BLaER1 treated with 17β-estradiol and CSF1 and Interleukin-3, amounts not matched to agents 10 nM and 100 nM (cell line): ENCODE measurements around the gene ACTL10.

Experiments used
- H3K27ac ChIP-seq, 11 experiments: shearing (Covaris generic); formaldehyde crosslinking; 2 replicates each; pipeline ENCODE4 v1.8.1; 2022
- H3K27me3 ChIP-seq, 11 experiments: shearing (Covaris generic); formaldehyde crosslinking; 2 replicates each; pipeline ENCODE4 v1.8.1; 2022
- H3K36me3 ChIP-seq, 11 experiments: shearing (Covaris generic); formaldehyde crosslinking; 2 replicates each; pipeline ENCODE4 v1.8.1; 2022
- H3K4me1 ChIP-seq, 10 experiments: shearing (Covaris generic); formaldehyde crosslinking; 2 replicates each; pipeline ENCODE4 v1.8.1; 2022
- H3K4me2 ChIP-seq, 11 experiments: shearing (Covaris generic); formaldehyde crosslinking; 2 replicates each; pipeline ENCODE4 v1.8.1; 2022
- H3K4me3 ChIP-seq, 10 experiments: shearing (Covaris generic); formaldehyde crosslinking; 2 replicates each; pipeline ENCODE4 v1.8.1; 2022
- H3K9ac ChIP-seq, 11 experiments: shearing (Covaris generic); formaldehyde crosslinking; 2 replicates each; pipeline ENCODE4 v1.8.1; 2022
- H3K9me3 ChIP-seq, 11 experiments: shearing (Covaris generic); formaldehyde crosslinking; replicated peaks in 1 of 11; 2 replicates each; pipeline ENCODE4 v1.8.1; 2022
- H4K20me1 ChIP-seq, 11 experiments: shearing (Covaris generic); formaldehyde crosslinking; 2 replicates each; pipeline ENCODE4 v1.8.1; 2022
- Cebpa-rat ChIP-seq, 11 experiments: shearing (Covaris generic); IDR thresholded peaks; 2 replicates each; pipeline ENCODE4 v1.8.1; 2022

Gene ACTL10

DNA sequence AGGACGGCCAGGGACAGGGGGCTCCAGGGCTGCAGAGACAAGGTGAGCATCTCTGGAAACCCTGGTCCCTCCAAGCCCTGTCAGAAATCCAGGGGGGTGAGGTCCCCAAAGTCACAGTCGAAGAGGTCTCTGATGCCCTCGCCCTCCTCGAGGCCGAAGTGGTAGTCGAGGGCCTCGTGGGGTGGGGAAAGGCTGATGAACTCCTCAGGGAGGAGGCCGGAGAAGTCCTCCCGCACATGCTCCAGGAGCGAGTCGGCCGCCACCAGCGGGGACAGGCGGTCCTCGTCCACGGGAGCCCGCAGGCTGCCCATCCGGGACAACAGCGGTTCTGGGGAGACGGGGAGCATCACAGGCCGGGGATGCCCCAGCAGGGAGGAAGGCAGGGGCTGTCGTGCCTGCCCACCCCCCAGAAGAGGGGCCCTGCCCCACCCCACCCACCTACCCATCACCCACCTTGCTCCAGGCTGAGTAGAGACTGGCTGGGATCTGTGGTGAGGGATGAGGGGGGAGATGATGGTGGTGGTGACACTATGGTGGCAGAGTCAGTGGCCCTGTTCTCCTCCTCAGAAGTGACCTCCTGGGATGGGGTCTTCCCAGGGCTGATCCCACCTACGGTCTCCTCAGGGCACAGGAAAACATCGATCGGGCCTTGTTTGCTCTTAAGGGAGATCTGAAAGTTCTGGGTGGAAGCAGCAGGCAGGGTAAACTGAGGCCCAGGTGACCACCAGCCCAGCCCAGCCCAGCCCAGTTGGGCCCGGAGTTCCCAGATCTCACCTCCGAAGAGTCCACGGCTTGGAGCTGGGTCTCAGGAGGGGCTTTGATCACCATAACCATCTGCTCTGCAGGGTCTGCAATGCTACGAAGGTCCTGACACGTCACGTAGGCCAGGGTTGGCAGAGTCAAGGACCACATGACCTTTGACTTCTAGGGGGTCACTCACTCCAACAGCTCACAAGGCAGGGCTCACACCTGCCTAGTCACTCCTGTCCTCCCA is 10.2 kb downstream of the ACTL10 start:
- Histone ChIP-seq H3K9me3 (no peaks in the 10 kb centered on the region), H3K4me2 (no peak overlapping the region), H3K27ac (no peak overlapping the region), H3K27me3 (no peaks in the 10 kb centered on the region), H3K9ac (no peak overlapping the region; a peak in 1 of 22 replicates), H3K4me1 (peaks cover 30 to 62% (median 53%) of the 10 kb centered on the region in 10 experiments), H3K36me3 (peaks cover 0 to 60% (median 49%) of the 10 kb centered on the region in 11 experiments; a peak in 17 of 22 replicates), H4K20me1 (peaks cover 0 to 86% (median 63%) of the 10 kb centered on the region in 11 experiments; a peak in 19 of 22 replicates), H3K4me3 (no peak overlapping the region)
- no peak for TF ChIP-seq Cebpa-rat (IDR thresholded peaks at IDR 0.05)

DNA sequence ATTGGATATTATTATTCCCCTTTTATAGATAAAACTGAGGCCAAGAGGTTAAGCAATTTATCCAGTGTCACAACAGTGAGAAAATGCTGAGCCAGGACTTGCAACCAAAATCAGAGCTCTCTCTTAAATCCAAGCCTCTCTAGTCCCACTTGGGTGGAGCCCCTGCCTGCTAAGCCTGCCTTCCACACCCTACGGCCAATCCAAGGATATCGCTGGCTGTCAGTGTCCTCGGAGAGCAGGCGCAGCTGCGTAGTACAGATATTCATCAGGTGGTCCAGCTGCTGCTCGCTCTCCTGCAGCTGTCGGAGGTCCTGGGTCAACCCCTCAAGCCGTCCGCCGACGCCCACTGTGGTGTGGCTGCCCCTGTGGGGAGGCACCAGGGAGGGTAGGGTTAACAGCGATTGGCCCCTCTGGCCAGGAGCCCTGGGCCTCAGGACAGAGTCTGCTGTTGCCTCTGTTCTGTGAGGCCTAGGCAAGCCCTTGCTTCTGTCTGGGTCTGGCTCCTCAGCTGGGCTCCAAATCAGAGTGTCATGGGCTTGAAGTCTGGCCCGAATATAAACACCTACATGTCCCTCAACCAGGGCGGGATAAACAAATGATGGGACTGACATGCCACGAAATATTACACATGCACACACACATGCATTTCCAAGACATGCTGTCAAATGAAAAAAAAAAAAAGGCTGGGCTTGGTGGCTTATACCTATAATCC is 11.4 kb downstream of the ACTL10 start:
- Histone ChIP-seq H3K9ac (peak overlapping the region in 1 of 11 experiments; percentile 29; a peak in 1 of 22 replicates), H3K4me2 (no peak overlapping the region), H3K9me3 (no peaks in the 10 kb centered on the region), H3K36me3 (peaks cover 0 to 72% (median 53%) of the 10 kb centered on the region in 11 experiments; a peak in 17 of 22 replicates), H3K4me1 (peaks cover 18 to 62% (median 53%) of the 10 kb centered on the region in 10 experiments), H3K4me3 (no peak overlapping the region), H3K27me3 (no peaks in the 10 kb centered on the region), H3K27ac (no peak overlapping the region), H4K20me1 (peaks cover 0 to 88% (median 67%) of the 10 kb centered on the region in 11 experiments; a peak in 18 of 22 replicates)
- TF ChIP-seq Cebpa-rat (IDR thresholded peaks at IDR 0.05): no peak

DNA sequence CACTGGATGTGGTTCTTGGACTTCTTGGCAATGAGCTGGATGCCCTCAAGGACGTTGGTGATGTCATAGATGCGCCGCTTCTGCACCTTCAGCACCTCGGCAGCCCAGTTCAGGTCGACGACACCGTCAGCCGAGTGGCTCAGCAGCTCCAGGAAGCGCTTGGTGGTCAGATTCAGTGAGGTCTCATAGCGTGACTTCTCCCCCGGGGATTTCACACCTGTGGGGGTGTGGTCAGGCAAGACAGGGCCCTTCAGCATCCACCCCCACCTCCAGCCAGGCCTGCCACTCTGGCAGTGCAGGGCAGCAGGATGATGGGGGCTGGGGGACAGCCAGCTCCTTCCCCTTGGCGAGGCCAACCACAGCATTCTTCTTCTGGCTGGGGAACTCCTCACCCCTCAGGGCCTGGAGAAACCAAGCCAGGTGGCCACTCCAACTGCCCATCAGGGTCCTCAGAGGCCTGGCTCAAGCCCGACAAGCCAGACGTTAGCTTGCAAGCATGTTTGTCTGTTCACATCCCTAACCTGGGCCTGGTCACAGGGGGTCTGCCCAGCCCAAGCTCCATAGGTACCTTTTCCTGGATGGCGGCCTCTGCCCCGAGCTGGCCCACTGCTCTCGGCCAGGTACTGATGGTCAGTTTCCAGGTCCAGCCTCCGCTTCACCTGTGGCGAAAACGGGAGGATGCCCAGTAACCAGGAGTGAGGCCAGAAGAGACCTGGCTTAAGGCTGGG is 13.2 kb downstream of the ACTL10 start:
- no peak for TF ChIP-seq Cebpa-rat (IDR thresholded peaks at IDR 0.05)
- H3K4me2 ChIP-seq: peak overlapping the region in 9 of 11 experiments; percentile 5 to 93 (median 58); a peak in 15 of 22 replicates
- peaks cover 0 to 85% (median 58%) of the 10 kb centered on the region in 11 experiments; a peak in 17 of 22 replicates for H3K36me3 ChIP-seq
- H3K27ac ChIP-seq: peak overlapping the region in 4 of 11 experiments; percentile 19 to 49 (median 32); a peak in 8 of 22 replicates
- no peaks in the 10 kb centered on the region for H3K27me3 ChIP-seq
- peak overlapping the region in 7 of 11 experiments; percentile 3 to 60 (median 48); a peak in 8 of 22 replicates for H3K9ac ChIP-seq
- no peaks in the 10 kb centered on the region for H3K9me3 ChIP-seq
- H3K4me3 ChIP-seq: peak overlapping the region in 1 of 10 experiments; percentile 22; a peak in 1 of 20 replicates
- H4K20me1 ChIP-seq: peaks cover 0 to 99% (median 84%) of the 10 kb centered on the region in 11 experiments; a peak in 18 of 22 replicates
- H3K4me1 ChIP-seq: peaks cover 15 to 66% (median 58%) of the 10 kb centered on the region in 10 experiments

DNA sequence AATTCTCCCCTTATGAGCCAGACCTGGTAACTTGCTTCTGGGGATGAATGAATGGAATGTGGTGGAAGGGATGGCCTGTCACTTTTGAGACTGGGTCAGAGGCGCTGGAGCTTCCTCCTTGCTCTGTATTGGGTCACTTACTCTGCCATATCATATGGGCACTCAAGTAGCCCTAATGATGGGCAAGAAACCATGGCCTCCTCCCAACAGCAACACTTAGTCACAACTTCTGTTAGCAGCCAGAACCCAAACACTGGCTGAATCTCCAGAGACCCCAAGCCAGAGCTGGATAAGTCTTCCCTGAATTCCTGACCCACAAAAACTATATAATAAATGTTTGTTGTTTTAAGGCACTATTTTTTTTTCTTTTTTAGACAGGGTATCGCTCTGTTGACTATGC is 13.9 kb downstream of the ACTL10 start:
- Histone ChIP-seq H3K4me1 (peaks cover 18 to 68% (median 62%) of the 10 kb centered on the region in 10 experiments), H3K36me3 (peaks cover 0 to 83% (median 58%) of the 10 kb centered on the region in 11 experiments; a peak in 17 of 22 replicates), H3K4me2 (peak overlapping the region in 7 of 11 experiments; percentile 29 to 93 (median 59); a peak in 14 of 22 replicates), H3K4me3 (no peak overlapping the region), H4K20me1 (peaks cover 0 to 100% (median 84%) of the 10 kb centered on the region in 11 experiments; a peak in 18 of 22 replicates), H3K9ac (peak overlapping the region in 5 of 11 experiments; percentile 31 to 60 (median 56); a peak in 4 of 22 replicates), H3K9me3 (no peaks in the 10 kb centered on the region), H3K27me3 (no peaks in the 10 kb centered on the region), H3K27ac (peak overlapping the region in 1 of 11 experiments; percentile 49; a peak in 2 of 22 replicates)
- TF ChIP-seq Cebpa-rat (IDR thresholded peaks at IDR 0.05): no peak

DNA sequence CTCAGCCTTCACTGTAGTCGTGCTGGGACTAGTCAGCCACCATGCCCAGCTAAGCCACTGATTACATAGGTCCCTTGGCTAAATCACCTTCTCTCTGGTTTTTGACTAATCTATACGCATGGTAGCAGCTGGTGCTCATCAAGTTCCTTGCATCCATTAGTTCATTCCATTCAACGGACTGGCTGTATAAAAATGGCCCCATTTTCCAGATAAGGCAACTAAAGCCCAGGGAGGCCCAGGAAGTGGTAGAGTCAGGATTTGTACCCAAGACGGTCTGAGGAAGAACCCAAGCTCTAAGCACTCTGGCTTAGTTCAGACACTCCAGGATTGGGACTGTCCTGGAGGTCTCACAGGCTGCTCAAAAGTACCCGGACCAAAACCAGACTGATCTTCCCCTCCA is 14.5 kb downstream of the ACTL10 start:
- Histone ChIP-seq H3K27me3 (no peaks in the 10 kb centered on the region), H3K4me1 (peaks cover 18 to 67% (median 61%) of the 10 kb centered on the region in 10 experiments), H3K4me2 (peak overlapping the region in 8 of 11 experiments; percentile 29 to 93 (median 58); a peak in 15 of 22 replicates), H3K9me3 (no peaks in the 10 kb centered on the region), H3K9ac (peak overlapping the region in 4 of 11 experiments; percentile 26 to 60 (median 58); a peak in 2 of 22 replicates), H3K36me3 (peaks cover 0 to 77% (median 53%) of the 10 kb centered on the region in 11 experiments; a peak in 17 of 22 replicates), H3K27ac (peak overlapping the region in 2 of 11 experiments; percentile 7 to 17; a peak in 3 of 22 replicates), H4K20me1 (peaks cover 0 to 94% (median 82%) of the 10 kb centered on the region in 11 experiments; a peak in 18 of 22 replicates), H3K4me3 (no peak overlapping the region)
- TF ChIP-seq Cebpa-rat (IDR thresholded peaks at IDR 0.05): no peak

DNA sequence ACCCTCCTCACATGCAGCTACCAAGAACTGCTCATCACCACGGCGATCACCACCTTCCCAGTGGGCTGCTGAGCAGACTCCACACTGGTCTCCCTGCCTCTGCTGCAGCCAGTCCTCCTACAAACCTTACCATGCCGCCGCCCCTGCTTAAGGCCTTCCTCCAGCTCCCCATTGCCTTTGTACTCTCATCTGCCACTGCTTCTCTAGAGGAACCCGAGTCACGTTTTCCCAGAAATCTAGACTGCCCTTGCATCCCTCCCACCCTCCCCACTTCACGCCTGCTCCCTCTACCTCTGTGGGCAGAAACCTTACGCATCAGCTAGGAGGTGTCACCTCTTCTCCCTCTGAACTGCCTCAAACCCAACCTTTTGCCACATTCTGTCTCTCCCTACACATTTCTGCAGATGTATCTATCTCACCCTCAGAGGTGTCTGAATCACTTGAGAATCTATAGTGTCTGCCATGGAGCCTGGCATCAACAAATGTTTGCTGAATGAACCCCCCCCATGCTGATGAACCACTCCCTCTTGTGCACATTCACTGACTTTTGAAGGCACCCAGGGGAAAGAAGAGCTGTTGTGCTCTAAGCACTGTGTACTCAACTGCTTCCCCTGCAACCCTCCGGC is 15.1 kb downstream of the ACTL10 start:
- Histone ChIP-seq H3K4me1 (peaks cover 21 to 71% (median 65%) of the 10 kb centered on the region in 10 experiments), H3K4me3 (no peak overlapping the region), H3K4me2 (peak overlapping the region in 8 of 11 experiments; percentile 30 to 96 (median 75); a peak in 16 of 22 replicates), H3K27me3 (no peaks in the 10 kb centered on the region), H3K9me3 (no peaks in the 10 kb centered on the region), H3K36me3 (peaks cover 0 to 72% (median 47%) of the 10 kb centered on the region in 11 experiments; a peak in 17 of 22 replicates), H3K27ac (peak overlapping the region in 2 of 11 experiments; percentile 7 to 17; a peak in 1 of 22 replicates), H3K9ac (peak overlapping the region in 4 of 11 experiments; percentile 19 to 48 (median 36); a peak in 3 of 22 replicates), H4K20me1 (peaks cover 0 to 88% (median 81%) of the 10 kb centered on the region in 11 experiments; a peak in 18 of 22 replicates)
- TF ChIP-seq Cebpa-rat (IDR thresholded peaks at IDR 0.05): no peak
